C4-2B (cell line): Measurements from ENCODE around the gene SPACA6.

ENCODE experiments used
- ZFX ChIP-seq: fragments of 450-650 bp; IDR thresholded peaks from 2 replicates; pipeline ENCODE4 v1.6.1; 2017
- TF ChIP-seq, protein P1 (sequence below): fragments of 450-650 bp; conservative IDR thresholded peaks from 2 replicates; pipeline ENCODE4 v1.5.1; 2017; ENCODE audit warnings: mild to moderate bottlenecking

DNA sequence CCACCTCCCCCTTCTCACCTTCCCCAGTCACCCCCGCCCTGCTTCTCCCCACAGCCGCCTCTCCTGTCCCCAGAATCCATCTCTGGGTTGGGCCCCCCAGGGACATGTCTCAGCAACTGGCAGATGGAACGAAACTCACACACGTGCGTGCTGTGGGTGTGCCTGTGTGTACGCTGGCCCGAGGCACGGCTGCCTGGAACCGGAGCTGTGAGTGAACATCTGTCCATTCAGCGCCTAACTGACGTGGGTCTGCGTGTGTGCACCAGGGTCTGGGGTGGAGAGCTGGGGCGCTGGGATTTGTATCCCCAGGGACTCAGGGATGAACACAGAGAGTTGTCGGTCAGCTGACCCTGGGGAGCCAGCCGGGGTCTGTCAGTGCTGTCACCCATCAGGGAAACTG is 31.4 kb downstream of the SPACA6 start:
- TF ChIP-seq, protein P1, sequence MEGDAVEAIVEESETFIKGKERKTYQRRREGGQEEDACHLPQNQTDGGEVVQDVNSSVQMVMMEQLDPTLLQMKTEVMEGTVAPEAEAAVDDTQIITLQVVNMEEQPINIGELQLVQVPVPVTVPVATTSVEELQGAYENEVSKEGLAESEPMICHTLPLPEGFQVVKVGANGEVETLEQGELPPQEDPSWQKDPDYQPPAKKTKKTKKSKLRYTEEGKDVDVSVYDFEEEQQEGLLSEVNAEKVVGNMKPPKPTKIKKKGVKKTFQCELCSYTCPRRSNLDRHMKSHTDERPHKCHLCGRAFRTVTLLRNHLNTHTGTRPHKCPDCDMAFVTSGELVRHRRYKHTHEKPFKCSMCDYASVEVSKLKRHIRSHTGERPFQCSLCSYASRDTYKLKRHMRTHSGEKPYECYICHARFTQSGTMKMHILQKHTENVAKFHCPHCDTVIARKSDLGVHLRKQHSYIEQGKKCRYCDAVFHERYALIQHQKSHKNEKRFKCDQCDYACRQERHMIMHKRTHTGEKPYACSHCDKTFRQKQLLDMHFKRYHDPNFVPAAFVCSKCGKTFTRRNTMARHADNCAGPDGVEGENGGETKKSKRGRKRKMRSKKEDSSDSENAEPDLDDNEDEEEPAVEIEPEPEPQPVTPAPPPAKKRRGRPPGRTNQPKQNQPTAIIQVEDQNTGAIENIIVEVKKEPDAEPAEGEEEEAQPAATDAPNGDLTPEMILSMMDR = no peak
- no peak for TF ChIP-seq ZFX
